Measurements from ENCODE around the gene COQ5. TPM values are rescaled to one million over a fixed set of nuclear protein-coding genes. Genes with fewer than 3 reads are reported as not detected.

COQ5 gene
- total RNA-seq, 2 donors from 2014 or later = 21.9 to 34.3 TPM

- H3K27ac ChIP-seq = peak overlapping the region; percentile 85 to 94
- peaks cover 0 to 35% of the 10 kb centered on the region in 2 donors for H3K4me1 ChIP-seq
- H3K9me3 ChIP-seq = no peaks in the 10 kb centered on the region
- no peak for DNase-seq (ENCODE audit: low spot score)
- H3K36me3 ChIP-seq = peaks cover 31% of the 10 kb centered on the region
- H3K4me3 ChIP-seq = peak overlapping the region; percentile 67 to 87
- H3K27me3 ChIP-seq = no peaks in the 10 kb centered on the region
- no peak for TF ChIP-seq CTCF (IDR thresholded peaks at IDR 0.05)
These were observed 60.6 kb downstream of the COQ5 start for GRCh38 chr12:120468325-120468820.

GRCh38 chr12:120467439-120467838 lies 61.5 kb downstream of the COQ5 start:
- no peaks in the 10 kb centered on the region for H3K27me3 ChIP-seq
- no peak overlapping the region for H3K4me3 ChIP-seq
- no peak for DNase-seq (ENCODE audit: low spot score)
- H3K9me3 ChIP-seq = no peaks in the 10 kb centered on the region
- TF ChIP-seq CTCF (IDR thresholded peaks at IDR 0.05) = no peak
- H3K27ac ChIP-seq = no peak overlapping the region
- H3K36me3 ChIP-seq = peaks cover 41% of the 10 kb centered on the region
- peaks cover 0 to 35% of the 10 kb centered on the region in 2 donors for H3K4me1 ChIP-seq

- H3K4me3 ChIP-seq = no peak overlapping the region
- H3K4me1 ChIP-seq = peaks cover 0 to 35% of the 10 kb centered on the region in 2 donors
- H3K27ac ChIP-seq = no peak overlapping the region
- no peaks in the 10 kb centered on the region for H3K27me3 ChIP-seq
- peak; percentile 30 to 59 for TF ChIP-seq CTCF (IDR thresholded peaks at IDR 0.05)
- H3K36me3 ChIP-seq = peaks cover 48% of the 10 kb centered on the region
- no peaks in the 10 kb centered on the region for H3K9me3 ChIP-seq
- no peak for DNase-seq (ENCODE audit: low spot score)
These were observed 62.2 kb downstream of the COQ5 start for GRCh38 chr12:120466560-120467315.

GRCh38 chr12:120465756-120466155 lies 63.2 kb downstream of the COQ5 start:
- Histone ChIP-seq H3K9me3 (no peaks in the 10 kb centered on the region), H3K27me3 (no peaks in the 10 kb centered on the region), H3K4me1 (peaks cover 0 to 34% of the 10 kb centered on the region in 2 donors), H3K36me3 (peaks cover 57% of the 10 kb centered on the region), H3K4me3 (no peak overlapping the region), H3K27ac (no peak overlapping the region)
- DNase-seq (ENCODE audit: low spot score) = no peak
- no peak for TF ChIP-seq CTCF (IDR thresholded peaks at IDR 0.05)

GRCh38 chr12:120463712-120464111 lies 65.2 kb downstream of the COQ5 start:
- peaks cover 76% of the 10 kb centered on the region for H3K36me3 ChIP-seq
- H3K4me3 ChIP-seq = no peak overlapping the region
- no peaks in the 10 kb centered on the region for H3K27me3 ChIP-seq
- TF ChIP-seq CTCF (IDR thresholded peaks at IDR 0.05) = no peak
- DNase-seq (ENCODE audit: low spot score) = no peak
- H3K9me3 ChIP-seq = no peaks in the 10 kb centered on the region
- peaks cover 0 to 25% of the 10 kb centered on the region in 2 donors for H3K4me1 ChIP-seq
- no peak overlapping the region for H3K27ac ChIP-seq
